Measurements from ENCODE around the gene ZHX3.
"Not testable (repeated sequence)": the region's sequence is repeated elsewhere in the genome, so short reads cannot be mapped to it uniquely, and the experiment has no call there.

The ZHX3 gene

GRCh38 chr20:41142919-41143318, 174.6 kb downstream of the ZHX3 start:
- DNase-seq = no peak

GRCh38 chr20:41142245-41142644, 175.3 kb downstream of the ZHX3 start:
- no peak for DNase-seq

- DNase-seq = no peak
These were observed 176.2 kb downstream of the ZHX3 start for GRCh38 chr20:41141153-41141815.

GRCh38 chr20:41140226-41141133, 177.1 kb downstream of the ZHX3 start:
- DNase-seq = no peak

GRCh38 chr20:41139227-41140093, 178.1 kb downstream of the ZHX3 start:
- DNase-seq = no peak

- DNase-seq = no peak
These were observed 178.9 kb downstream of the ZHX3 start for GRCh38 chr20:41138475-41139226.

- peak; percentile 81 for DNase-seq
These were observed 179.7 kb downstream of the ZHX3 start for GRCh38 chr20:41137614-41138474.

GRCh38 chr20:41136680-41137613, 180.6 kb downstream of the ZHX3 start, which contains the start of gene PLCG1:
TSS of gene PLCG1 (plus strand) at chr20:41137543. CDS start at chr20:41137642, 99 bp downstream.
- peak; percentile 92 for DNase-seq

GRCh38 chr20:41135888-41136679, 181.4 kb downstream of the ZHX3 start:
- DNase-seq = no peak

- DNase-seq = peak; percentile 71
These were observed 182.2 kb downstream of the ZHX3 start for GRCh38 chr20:41135187-41135887.

- DNase-seq = no peak
These were observed 183.0 kb downstream of the ZHX3 start for GRCh38 chr20:41134362-41135186.

GRCh38 chr20:41133709-41134361, 183.7 kb downstream of the ZHX3 start:
- no peak for DNase-seq

GRCh38 chr20:41132388-41132775, 185.1 kb downstream of the ZHX3 start:
- DNase-seq = not testable (repeated sequence)

GRCh38 chr20:41131594-41132387, 185.7 kb downstream of the ZHX3 start:
- DNase-seq = no peak

Measured in NCI-H146 (cell line).